Endothelial cell of umbilical vein (primary cell): ENCODE results near the gene ARHGAP29. TPM values are rescaled to one million over a fixed set of nuclear protein-coding genes. Genes with fewer than 3 reads are reported as not detected.

Experiments used
- BruUV-seq: library from RNA; stranded (reverse); fragments of 400-500 nt; replicated peaks from 2 replicates; lab custom pipeline; 2021; lab: Mats Ljungman, UMichigan
- CTCF ChIA-PET: fragments of 300-600, 350-600 bp; sonication (Branson Sonifier 250); formaldehyde crosslinking; loops from one replicate; lab custom pipeline; 2021; ENCODE audit warnings: antibody characterized with exemption, inconsistent platforms; lab: Charles Lee
- POLR2A ChIA-PET: fragments of 300-600, 350-600 bp; sonication (Branson Sonifier 250); formaldehyde crosslinking; loops from one replicate; lab custom pipeline; 2021; ENCODE audit warnings: antibody characterized with exemption, inconsistent platforms; lab: Charles Lee
- DNase-seq: peaks from one replicate; pipeline ENCODE4 v3.0.0-alpha.2; 2011; ENCODE audit warnings: low read depth, low spot score
- FAIRE-seq: peaks from 2 replicates; lab custom pipeline; 2011; peaks lifted over from hg19 to GRCh38; lab: Jason Lieb, UNC
- H2AFZ ChIP-seq: 2 replicates; pipeline ENCODE4 v1.6.0; 2012; ENCODE audit warnings: low read depth, low read length, control low read depth, inconsistent platforms
- H3K27ac ChIP-seq: 2 replicates; pipeline ENCODE4 v1.5.1; 2011; ENCODE audit warnings: low read depth, mild to moderate bottlenecking, control low read depth, low read length, moderate library complexity; ENCODE audit not compliant: insufficient read depth
- H3K27me3 ChIP-seq, 2 experiments: 2 replicates each; pipeline versions ENCODE4 v1.6.0 to v1.6.1; 2011; ENCODE audit warnings: low read length in 2 of 2, mixed read lengths in 1 of 2; ENCODE audit not compliant: control insufficient read depth in 2 of 2, insufficient read depth in 2 of 2
- H3K36me3 ChIP-seq, 2 experiments: 2 replicates in 1 of 2; 3 replicates in 1 of 2; pipeline ENCODE4 v1.5.1; 2011; ENCODE audit warnings: low read length in 2 of 2, mild to moderate bottlenecking in 1 of 2, moderate library complexity in 1 of 2; ENCODE audit not compliant: control insufficient read depth in 2 of 2, insufficient read depth in 2 of 2; ENCODE audit errors: extremely low read depth in 1 of 2
- H3K4me1 ChIP-seq: 3 replicates; pipeline ENCODE4 v1.5.1; 2011; ENCODE audit warnings: mild to moderate bottlenecking, low read length; ENCODE audit not compliant: control insufficient read depth, insufficient read depth; ENCODE audit errors: extremely low read depth
- H3K4me2 ChIP-seq: 2 replicates; pipeline ENCODE4 v1.6.1; 2011; ENCODE audit warnings: low read length, control low read depth, mixed read lengths; ENCODE audit not compliant: insufficient read depth
- H3K4me3 ChIP-seq, 3 experiments: fragments of 200-600 bp in 1 of 3; sonication (generic), shearing (Covaris generic) in 1 of 3; replicated peaks in 1 of 3; 2 replicates each; pipeline ENCODE4 v1.5.1; 2011 to 2016; ENCODE audit warnings: control low read depth in 3 of 3, low read length in 3 of 3, mild to moderate bottlenecking in 2 of 3, inconsistent platforms in 1 of 3, low read depth in 1 of 3, moderate library complexity in 1 of 3; ENCODE audit not compliant: insufficient read depth in 1 of 3
- H3K79me2 ChIP-seq: 2 replicates; pipeline ENCODE4 v1.6.0; 2012; ENCODE audit warnings: low read length, inconsistent platforms; ENCODE audit not compliant: control insufficient read depth, insufficient read depth
- H3K9ac ChIP-seq: replicated peaks from 2 replicates; pipeline ENCODE3; 2011; ENCODE audit warnings: low read length, control low read depth; ENCODE audit not compliant: insufficient read depth; ENCODE audit errors: extremely low read depth
- H3K9me1 ChIP-seq: replicated peaks from 3 replicates; pipeline ENCODE4 v1.6.0; 2011; ENCODE audit warnings: mild to moderate bottlenecking, low read length; ENCODE audit not compliant: control insufficient read depth, insufficient read depth; ENCODE audit errors: extremely low read depth
- H3K9me3 ChIP-seq: replicated peaks from 2 replicates; pipeline ENCODE4 v1.5.1; 2012; ENCODE audit warnings: low read length, inconsistent platforms; ENCODE audit not compliant: control insufficient read depth, insufficient read depth
- H4K20me1 ChIP-seq: replicated peaks from 2 replicates; pipeline ENCODE3; 2011; ENCODE audit warnings: mild to moderate bottlenecking, low read length; ENCODE audit not compliant: control insufficient read depth, insufficient read depth; ENCODE audit errors: extremely low read depth
- FOS ChIP-seq: IDR thresholded peaks from 2 replicates; pipeline ENCODE4 v1.6.1; 2011; ENCODE audit warnings: mild to moderate bottlenecking, low read length, moderate library complexity, borderline replicate concordance; ENCODE audit not compliant: insufficient read depth
- GATA2 ChIP-seq: IDR thresholded peaks from 2 replicates; pipeline ENCODE4 v1.7.0; 2011; ENCODE audit warnings: low read depth, mild to moderate bottlenecking, moderate library complexity, mixed read lengths, low read length; ENCODE audit not compliant: insufficient read length, insufficient read depth
- JUN ChIP-seq: IDR thresholded peaks from 2 replicates; pipeline ENCODE4 v1.6.1; 2011; ENCODE audit warnings: borderline replicate concordance, low read depth; ENCODE audit not compliant: insufficient read length, insufficient read depth
- MAX ChIP-seq: IDR thresholded peaks from 2 replicates; pipeline ENCODE4 v1.6.1; 2011; ENCODE audit not compliant: insufficient read depth, insufficient read length
- MYC ChIP-seq: IDR thresholded peaks from one replicate; pipeline ENCODE4 v1.6.1; 2011; ENCODE audit warnings: mild to moderate bottlenecking, low read depth, low read length
- POLR2AphosphoS5 ChIP-seq: IDR thresholded peaks from 2 replicates; pipeline ENCODE4 v1.6.1; 2012; ENCODE audit warnings: low read depth, mild to moderate bottlenecking, control low read depth, low read length, moderate library complexity; ENCODE audit not compliant: insufficient read depth
- dilution Hi-C: fragments of 300-500 bp; cut with MboI; formaldehyde crosslinking; loops from one replicate; pipeline ENCODE4 v1.15.0; 2019; ENCODE audit warnings: low sequenced_read_pairs; ENCODE audit not compliant: extremely low pct_ligation_motif_present
- intact Hi-C: fragments of 100-400 bp; cut with micrococcal nuclease; formaldehyde crosslinking; loops from one replicate; pipeline ENCODE4 v1.10.0; 2022
- polyA plus RNA-seq, 4 experiments: library from polyadenylated mRNA; depleted of rRNA in 3 of 4; stranded (reverse) in 3 of 4; unstranded in 1 of 4; fragments of >200 nt; gene quantifications; 2 replicates each; pipeline versions ENCODE4 v1.2.1 to v1.2.3, GENCODE V29; 2011 to 2012; ENCODE audit warnings: missing spikeins in 1 of 4
- total RNA-seq: library from RNA; stranded (reverse); gene quantifications from 2 replicates; pipeline ENCODE4 v1.2.3, GENCODE V29; 2021

Gene ARHGAP29
- total and polyA plus RNA-seq, 2 donors (not counting 3 experiments of a cell fraction or from before 2014, with no cell fraction given) = 56.3 to 199 TPM

GRCh38 chr1:94260635-94261387, 23.4 kb upstream of the ARHGAP29 start:
- H3K9me1 ChIP-seq = no peaks in the 10 kb centered on the region
- no peak for DNase-seq
- intact Hi-C loops (no loop called here), dilution Hi-C loops (no loop called here)
- FAIRE-seq = no peak
- no peaks in the 10 kb centered on the region for H3K27me3 ChIP-seq
- no peak overlapping the region for H3K27ac ChIP-seq
- BruUV-seq = no TSS peak
- H3K4me2 ChIP-seq = no peak overlapping the region
- no peaks in the 10 kb centered on the region for H3K36me3 ChIP-seq
- H3K79me2 ChIP-seq = no peaks in the 10 kb centered on the region
- H2AFZ ChIP-seq = no peak overlapping the region
- H3K4me1 ChIP-seq = peaks cover 48% of the 10 kb centered on the region
- no peak overlapping the region for H3K4me3 ChIP-seq
- no peaks in the 10 kb centered on the region for H3K9me3 ChIP-seq
- POLR2A ChIA-PET = no interaction called here
- CTCF ChIA-PET = interaction anchor here (0.9 to 1.2 kb wide), 6 partner anchors 36 to 221 kb away, joined by 3 to 4 read pairs (median 4); no protein-coding TSS in a partner anchor
- H4K20me1 ChIP-seq = no peaks in the 10 kb centered on the region
- TF ChIP-seq JUN = no peak
- TF ChIP-seq MYC = no peak
- TF ChIP-seq FOS = no peak
- no peak for TF ChIP-seq POLR2AphosphoS5
- H3K9ac ChIP-seq = no peak overlapping the region

GRCh38 chr1:94259635-94260289, 22.4 kb upstream of the ARHGAP29 start:
- Histone ChIP-seq H3K4me2 (peak overlapping the region; percentile 0), H3K9ac (no peak overlapping the region), H3K4me3 (no peak overlapping the region), H3K36me3 (no peaks in the 10 kb centered on the region), H3K4me1 (peaks cover 48% of the 10 kb centered on the region), H3K27ac (peak overlapping the region; percentile 1), H3K9me3 (no peaks in the 10 kb centered on the region), H4K20me1 (no peaks in the 10 kb centered on the region), H3K79me2 (no peaks in the 10 kb centered on the region), H3K9me1 (no peaks in the 10 kb centered on the region), H3K27me3 (no peaks in the 10 kb centered on the region), H2AFZ (peak overlapping the region; percentile 4)
- FAIRE-seq = no peak
- TF ChIP-seq MAX (no peak), JUN (no peak), GATA2 (peak; percentile 30), MYC (no peak), FOS (peak; percentile 52), POLR2AphosphoS5 (peak; percentile 57)
- DNase-seq = peak; percentile 49
- dilution Hi-C loops = no loop called here
- ChIA-PET POLR2A (no interaction called here), CTCF (interaction anchor here (0.9 to 3.5 kb wide), 8 partner anchors 13 to 221 kb away, joined by 3 to 12 read pairs (median 4); no protein-coding TSS in a partner anchor)
- BruUV-seq = no TSS peak
- intact Hi-C loops = no loop called here
